ENCODE results near the gene PRKAG3.

The PRKAG3 gene

DNA sequence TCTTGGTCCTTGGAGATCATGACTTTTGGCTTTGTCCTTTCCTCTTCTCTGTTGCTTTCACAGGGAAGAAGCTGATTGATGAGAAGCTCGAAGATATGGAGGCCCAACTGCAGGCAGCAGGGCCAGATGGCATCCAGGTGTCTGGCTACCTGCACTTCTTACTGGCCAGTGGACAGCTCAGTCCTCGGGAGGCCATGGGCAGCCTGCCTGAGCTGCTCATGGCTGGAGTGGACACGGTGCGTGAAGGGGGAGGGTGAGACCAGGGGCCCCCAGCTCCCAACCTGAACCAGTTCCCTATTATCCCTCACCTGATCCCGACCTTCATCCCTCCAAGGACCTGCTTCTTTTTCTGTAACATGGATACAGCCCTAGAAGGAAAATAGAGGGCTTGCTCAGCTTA lies 18.7 kb downstream of the PRKAG3 start:
- FAIRE-seq = no peak

DNA sequence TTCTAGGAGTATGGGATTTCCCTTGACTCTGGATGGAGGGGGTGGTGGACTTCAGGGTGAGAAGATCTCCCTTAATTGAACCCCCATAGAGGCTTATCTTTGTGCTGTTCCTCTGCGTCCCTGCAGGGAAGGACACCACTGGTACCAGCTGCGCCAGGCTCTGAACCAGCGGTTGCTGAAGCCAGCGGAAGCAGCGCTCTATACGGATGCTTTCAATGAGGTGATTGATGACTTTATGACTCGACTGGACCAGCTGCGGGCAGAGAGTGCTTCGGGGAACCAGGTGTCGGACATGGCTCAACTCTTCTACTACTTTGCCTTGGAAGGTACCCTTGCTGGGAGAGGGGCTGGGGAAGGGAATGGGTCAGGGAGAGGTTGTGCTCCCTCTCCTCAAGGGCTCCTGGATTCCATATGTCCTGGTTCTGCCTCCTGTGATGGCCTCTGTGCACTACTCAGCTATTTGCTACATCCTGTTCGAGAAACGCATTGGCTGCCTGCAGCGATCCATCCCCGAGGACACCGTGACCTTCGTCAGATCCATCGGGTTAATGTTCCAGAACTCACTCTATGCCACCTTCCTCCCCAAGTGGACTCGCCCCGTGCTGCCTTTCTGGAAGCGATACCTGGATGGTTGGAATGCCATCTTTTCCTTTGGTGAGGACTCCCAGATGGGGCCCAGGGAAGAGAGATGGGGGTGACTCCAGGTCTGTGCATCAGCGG lies 19.3 kb downstream of the PRKAG3 start:
- no peak for FAIRE-seq

DNA sequence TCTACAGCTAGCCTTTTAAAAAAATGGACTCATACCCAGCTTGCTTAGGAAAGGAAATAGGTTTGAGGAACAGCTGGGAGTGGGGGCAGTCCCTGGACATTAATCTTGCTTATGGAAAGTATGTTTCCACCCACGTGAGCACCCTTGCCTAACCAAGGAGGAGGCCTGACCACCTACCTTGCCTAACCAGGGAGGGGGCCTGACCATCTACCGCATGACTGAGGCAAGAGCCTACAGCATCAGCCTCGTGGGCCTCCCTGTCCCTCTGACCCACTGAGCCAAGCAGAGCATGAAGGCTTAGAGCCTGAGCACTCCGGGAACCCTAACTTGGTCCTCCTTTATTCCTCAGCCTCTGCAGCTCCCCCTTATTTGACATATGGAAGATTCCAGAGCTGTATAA lies 20.2 kb downstream of the PRKAG3 start:
- FAIRE-seq = no peak

DNA sequence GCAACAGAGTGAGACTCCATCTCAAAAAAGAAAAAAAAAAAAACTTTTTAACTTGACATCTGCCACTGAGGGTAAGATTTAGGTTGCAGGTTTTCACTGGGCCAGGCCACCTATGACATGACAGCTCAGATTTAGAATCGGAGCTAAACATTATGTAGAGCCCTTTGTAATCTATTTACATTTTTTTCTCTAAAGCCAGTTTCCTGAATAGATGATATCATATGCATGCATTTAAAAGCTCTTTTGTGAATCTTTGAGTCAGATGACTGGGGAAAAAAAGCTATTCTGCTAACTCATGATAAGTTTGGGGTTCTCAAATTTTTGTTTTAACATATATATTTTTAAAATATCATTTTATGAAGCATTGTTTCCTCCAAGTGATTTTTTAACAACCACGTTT lies 21.3 kb downstream of the PRKAG3 start:
- FAIRE-seq = no peak

DNA sequence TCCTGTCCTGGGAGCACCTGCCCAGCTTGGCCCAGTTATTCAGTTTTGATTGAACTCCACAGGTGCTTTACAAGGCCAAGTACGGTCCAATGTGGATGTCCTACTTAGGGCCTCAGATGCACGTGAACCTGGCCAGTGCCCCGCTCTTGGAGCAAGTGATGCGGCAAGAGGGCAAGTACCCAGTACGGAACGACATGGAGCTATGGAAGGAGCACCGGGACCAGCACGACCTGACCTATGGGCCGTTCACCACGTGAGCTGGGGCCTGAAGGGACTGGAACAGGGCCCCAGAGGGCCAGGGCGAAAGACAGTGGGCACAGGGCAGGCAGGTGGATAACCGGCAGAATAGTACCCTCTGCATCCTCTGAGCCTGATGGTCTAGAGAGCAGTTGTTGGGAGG lies 22.1 kb downstream of the PRKAG3 start:
- no peak for FAIRE-seq

DNA sequence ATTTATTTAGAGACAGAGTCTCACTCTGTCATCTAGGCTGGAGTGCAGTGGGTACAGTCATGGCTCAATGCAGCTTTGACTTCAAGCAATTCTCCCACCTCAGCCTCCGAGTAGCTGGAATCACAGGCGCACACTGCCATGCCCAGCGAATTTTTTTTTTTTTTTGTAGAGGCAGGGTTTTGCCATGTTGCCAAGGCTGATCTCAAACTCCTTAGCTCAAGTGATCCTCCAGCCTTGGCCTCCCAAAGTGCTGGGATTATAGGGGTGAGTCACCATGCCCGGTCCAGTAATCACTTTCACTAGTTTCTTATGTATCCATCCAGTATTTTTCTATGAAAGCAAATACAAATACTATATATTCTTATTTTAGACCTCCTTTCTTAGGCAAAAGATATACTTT lies 24.0 kb downstream of the PRKAG3 start:
- FAIRE-seq = no peak

DNA sequence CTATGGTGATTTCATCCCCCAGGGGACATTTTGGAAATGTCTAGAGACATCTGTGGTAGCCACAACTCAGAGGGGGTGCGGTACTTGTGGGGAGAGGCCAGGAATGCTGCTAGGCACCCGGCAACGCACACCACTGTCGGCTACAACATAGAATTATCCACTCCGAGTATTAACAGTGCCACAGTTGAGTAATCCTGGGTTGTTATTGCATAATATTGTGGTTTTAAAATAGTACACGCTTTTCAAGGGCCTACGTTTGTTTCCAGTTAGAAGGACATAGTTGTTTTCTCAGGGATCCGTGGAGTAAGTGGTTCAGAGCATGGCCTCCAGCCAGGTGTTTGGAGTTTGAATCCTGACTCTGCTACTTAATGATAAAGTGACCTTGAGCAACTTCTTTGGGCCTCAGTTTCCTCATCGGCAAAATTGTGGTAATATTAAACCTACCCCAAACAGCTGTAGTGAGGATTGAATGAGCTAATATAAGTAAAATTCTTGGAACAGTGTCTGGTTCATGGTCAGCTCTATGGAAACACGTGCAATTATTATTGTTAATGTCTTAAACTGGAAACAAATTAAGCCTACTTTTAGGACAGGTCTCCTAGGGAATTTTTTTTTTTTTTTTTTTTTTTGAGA lies 25.1 kb downstream of the PRKAG3 start:
- FAIRE-seq = no peak

DNA sequence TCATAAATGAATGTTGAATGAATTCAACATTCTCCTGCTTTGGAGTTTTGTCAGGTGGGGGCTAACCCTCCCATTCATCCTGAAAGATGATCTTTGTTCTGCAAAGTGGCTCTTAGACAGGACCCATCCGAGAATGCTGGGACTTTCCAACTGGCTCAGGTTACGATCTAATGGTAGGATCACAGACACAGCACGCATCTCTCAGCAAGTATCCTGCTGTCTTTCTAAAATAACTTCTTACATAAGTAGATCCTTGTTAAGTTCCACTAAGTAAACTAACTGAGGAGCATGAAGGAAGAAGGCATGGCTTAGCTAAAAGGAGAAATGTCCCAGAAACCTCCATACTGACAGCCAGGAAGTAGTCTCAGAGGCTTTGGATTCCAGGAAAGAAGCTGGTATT lies 26.0 kb downstream of the PRKAG3 start:
- no peak for FAIRE-seq

DNA sequence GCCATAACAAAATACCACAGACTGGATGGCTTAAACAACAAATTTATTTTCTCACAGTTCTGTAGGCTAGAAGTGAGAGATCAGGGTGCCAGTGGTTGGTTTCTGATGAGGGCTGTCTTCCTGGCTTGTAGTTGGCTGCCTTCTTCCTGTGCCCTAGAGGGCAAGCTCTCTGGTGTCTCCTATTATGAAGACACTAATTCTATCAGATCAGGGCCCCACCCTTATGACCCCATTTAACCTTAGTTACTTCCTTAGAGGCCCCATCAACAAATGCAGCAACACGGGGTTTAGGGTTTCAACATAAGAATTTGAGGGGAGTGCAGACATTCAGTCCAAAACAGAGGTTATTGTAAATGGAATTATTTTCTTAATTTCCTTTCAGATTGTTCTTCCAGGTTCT lies 26.8 kb downstream of the PRKAG3 start:
- FAIRE-seq = no peak

DNA sequence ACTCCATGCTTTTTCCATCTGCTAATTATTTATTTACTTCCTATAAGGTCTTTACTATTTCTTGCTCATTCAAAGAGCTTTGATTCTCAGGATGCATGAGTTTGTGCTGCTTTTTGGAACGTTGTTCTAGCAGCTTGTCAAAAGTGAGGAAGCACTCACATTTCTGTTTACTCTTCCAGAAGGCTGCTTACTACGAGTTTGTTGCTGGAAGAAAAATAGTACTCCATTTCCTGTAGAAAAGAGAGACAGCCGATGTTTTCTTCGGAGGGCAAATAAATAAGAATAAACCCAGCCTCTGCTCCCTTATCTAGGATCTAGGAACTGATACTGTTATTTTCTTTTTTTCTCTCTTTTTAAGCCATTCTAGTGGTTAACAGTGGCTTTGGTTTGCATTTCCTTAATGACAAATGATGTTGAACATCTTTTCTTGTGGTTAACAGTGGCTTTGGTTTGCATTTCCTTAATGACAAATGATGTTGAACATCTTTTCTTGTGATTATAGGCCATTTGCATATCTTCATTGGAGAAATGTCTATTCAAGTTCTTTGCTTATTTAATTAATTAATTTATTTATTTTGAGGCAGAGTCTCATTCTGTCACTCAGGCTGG lies 29.1 kb downstream of the PRKAG3 start:
- FAIRE-seq = no peak

DNA sequence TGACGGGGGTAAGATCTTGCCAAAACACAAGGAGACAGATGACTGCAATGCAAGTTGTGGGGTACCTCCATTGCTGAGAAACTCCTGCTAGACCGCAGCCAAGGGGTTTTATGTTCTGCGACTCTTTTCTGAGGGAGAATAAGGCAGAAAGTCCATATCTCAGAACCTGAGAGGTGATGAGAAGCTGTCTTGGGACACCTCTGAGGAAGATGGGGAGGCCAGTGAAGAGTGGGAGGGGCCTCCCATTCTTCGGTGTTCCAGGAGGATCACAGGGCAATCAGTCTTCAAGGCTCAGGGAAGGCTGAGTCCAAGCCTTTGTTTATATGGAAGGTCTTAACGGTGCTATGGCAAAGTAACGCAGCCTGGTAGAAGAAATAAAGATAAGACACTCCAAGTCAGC lies 31.6 kb downstream of the PRKAG3 start:
- no peak for FAIRE-seq

DNA sequence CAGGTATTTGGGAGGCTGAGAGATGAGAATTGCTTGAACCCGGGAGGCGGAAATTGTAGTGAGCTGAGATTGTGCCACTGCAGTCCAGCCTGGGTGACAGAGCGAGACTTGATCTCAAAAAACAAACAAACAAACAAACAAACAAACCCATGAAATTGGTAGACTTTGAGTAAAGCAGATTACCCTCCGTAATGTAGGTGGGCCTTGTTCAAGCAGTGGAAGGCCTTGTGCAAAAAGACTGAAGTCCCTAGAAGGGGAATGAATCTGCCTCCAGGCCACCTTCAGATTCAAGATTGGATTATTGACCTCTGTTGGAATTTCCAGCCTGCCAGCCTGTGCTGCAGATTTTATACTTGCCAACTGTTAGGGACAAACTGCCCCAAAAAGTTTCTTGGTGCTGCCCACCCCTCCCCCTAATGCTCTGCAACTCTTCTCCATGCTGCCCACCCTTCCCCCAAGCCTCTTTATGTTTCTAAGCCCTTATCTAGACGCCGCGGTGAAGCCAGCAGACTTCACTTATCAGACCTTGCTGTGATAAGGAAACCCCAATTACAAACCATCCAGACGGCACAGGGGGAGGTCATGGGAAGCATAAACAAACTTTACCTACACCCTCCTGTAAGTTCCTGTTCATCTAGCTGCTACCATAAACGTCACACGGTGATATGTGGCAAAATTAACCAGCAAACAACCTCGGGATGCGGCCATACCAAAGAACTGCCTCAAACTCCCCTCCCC lies 32.7 kb downstream of the PRKAG3 start:
- FAIRE-seq = no peak

DNA sequence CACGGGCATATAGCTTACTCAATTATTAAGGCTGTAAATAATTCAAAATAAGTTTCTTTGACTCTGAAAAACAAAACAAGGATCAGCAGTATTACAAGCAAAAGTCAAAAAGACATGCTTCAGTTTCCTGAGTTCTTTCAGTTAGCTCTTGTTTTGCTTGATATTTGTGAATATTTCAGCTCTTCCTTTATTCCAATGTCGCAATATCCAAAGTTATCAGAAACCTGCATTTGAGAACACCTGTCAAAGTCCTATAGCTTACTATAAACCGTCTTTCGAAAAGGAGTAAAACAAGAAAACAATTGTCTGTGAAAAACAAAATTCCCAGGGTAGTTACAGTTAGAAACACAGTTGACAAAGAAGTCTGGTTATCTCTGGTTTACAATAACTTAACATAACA lies 34.9 kb downstream of the PRKAG3 start:
- no peak for FAIRE-seq

DNA sequence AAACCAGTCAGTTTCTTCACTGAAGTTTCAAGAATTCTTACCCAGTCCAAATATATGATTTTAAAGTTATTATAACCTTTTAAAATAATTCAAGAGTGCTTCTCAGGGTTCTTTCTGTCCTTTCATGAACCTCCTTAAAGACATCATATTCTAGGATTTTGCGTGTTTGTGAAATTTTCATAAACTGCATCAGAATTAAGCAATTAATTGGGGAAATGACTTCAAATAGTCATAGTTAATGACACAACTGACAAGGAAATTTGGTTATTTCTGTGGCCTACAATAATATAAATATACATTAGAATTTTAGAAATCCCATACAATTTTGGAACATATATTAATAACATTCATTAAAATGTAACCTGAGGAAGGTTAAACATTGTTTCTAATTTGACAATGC lies 39.2 kb downstream of the PRKAG3 start:
- FAIRE-seq = no peak

DNA sequence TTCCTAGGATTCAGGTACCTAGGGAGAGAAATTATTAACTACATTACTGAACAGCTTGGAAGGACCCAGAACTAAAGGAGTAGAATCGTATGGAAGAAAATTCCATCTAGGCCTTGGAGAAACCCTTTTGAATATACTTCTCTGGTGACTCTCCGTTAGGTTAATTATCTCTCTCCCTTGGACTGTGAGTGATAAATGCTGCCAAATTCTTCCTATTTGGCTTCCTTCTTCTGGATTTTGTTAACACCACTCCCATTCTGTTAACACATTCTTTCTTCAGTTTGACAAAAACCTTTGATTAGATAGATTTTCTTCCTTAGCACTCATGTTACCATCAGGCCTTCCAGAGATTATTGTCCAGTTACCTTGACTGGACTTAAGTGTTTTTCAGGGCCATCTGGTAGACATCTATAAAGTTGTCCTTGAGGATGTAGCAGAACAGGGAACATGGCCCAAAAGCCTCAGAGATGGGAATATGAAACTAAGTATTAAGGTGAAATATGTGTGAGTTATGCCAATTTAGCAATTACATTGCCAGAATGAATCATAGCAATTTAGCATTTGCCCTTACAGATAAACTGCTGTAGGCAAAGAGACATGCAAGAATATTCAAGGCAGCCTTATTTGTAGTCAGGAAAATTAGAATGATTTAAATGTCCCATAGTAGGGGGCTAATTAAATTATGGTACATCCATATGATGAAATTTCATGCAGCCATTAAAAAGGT lies 42.9 kb downstream of the PRKAG3 start:
- no peak for FAIRE-seq

DNA sequence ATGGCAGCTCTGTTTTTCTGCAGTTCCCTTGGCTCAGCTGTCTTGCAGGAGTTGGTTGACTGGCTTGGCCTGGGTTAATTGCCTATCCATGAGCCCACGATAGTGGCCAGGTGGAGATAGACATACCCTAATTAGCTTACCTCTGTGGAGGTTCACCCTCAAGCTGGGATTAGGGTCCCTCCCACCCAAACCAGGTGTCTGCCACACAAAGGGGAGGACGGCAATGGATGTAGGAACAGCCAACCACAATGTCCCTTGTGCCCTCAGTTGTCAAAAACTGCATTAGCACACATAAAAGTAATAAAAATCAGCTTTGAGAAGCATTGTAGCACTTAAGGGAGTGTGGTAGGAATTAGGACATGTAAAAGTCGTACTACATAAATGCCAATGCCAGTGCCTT lies 45.5 kb downstream of the PRKAG3 start:
- FAIRE-seq = no peak

DNA sequence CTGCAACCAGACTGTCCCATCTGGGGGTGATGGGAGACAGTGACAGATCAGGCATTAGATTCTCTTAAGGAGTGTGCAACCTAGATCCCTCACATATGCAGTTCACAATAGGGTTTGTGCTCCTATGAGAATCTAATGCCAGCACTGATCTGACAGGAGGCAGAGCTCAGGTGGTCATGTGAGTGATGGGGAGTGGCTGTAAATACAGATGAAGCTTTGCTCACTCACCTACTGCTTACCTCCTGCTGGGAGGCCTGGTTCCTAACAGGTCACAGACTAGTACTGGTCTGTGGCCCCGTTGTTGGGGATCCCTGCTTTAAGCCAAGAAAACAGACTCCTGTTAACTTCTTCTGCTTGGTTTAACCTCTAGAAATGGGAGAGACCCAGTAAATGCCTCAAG lies 46.5 kb downstream of the PRKAG3 start:
- FAIRE-seq = no peak

DNA sequence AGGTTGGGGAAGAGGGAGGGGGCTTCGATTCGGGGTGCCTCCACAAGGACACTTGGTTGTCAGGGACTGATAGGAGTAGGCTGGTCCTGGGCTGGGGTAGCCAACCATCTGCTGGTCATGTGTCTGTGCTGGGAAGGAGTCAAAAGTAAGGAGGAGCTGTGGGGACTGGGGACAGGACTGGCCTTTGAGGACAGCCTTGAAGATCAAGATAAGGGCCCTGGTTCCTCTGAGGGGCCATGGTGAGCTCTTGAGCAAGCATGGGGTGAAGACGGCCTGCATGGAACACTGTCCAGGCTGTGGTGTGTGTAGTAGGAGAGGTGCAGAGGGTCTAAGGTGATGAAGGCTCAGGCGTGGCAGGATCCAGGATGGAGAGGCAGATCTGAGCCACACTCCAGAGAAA lies 47.9 kb downstream of the PRKAG3 start:
- no peak for FAIRE-seq

DNA sequence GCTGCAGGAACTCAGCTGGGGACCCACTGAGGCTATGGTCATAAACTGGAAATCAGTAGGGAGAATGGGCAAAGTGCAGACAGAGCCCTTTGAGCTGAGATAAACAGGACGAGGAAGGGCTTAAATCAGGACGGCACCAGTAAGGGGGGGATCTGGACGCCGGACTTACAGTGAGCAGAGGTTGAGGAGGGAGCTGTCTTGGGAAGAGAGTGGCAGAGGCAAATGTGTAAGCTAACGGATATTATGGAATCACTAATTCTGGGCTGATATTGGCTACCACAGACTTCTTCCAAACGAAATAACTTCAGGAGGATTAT lies 49.1 kb downstream of the PRKAG3 start:
- FAIRE-seq = no peak

DNA sequence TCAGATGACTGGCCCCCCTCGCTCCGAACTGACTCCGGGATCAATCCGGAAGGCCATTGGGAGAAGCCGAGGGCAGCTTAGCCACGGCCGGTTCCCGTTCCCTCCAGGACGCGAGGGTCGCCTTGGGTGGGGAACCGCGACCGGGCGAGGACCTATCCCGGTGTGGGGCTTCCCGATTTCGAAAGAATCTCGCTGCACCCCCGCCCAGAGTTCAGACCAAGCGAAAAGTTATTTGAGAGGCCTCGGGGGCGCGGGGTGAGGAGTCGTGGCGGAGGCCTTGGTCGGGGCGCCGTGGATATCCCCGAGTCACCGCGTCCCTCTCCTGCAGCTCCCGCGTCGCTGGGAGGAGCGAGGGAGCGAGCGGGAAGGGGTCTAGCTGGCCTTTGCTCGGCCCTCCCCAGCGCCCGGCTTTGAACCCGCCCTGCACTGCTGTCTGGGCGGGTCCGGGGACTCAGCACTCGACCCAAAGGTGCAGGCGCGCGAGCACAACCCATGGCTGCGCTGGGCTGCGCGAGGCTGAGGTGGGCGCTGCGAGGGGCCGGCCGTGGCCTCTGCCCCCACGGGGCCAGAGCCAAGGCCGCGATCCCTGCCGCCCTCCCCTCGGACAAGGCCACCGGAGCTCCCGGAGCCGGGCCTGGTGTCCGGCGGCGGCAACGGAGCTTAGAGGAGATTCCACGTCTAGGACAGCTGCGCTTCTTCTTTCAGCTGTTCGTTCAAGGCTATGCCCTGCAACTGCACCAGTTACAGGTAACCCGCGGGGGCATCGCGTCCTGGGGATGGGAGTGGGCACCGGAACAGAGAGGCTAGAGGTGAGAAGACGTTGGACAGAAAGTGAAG lies 49.7 kb downstream of the PRKAG3 start, which contains the start of gene CYP27A1:
Gene CYP27A1, plus strand, starts transcription at position 457 of the 837 bp plus-strand sequence. Its CDS starts 36 bp downstream, at position 493.
- FAIRE-seq = no peak

DNA sequence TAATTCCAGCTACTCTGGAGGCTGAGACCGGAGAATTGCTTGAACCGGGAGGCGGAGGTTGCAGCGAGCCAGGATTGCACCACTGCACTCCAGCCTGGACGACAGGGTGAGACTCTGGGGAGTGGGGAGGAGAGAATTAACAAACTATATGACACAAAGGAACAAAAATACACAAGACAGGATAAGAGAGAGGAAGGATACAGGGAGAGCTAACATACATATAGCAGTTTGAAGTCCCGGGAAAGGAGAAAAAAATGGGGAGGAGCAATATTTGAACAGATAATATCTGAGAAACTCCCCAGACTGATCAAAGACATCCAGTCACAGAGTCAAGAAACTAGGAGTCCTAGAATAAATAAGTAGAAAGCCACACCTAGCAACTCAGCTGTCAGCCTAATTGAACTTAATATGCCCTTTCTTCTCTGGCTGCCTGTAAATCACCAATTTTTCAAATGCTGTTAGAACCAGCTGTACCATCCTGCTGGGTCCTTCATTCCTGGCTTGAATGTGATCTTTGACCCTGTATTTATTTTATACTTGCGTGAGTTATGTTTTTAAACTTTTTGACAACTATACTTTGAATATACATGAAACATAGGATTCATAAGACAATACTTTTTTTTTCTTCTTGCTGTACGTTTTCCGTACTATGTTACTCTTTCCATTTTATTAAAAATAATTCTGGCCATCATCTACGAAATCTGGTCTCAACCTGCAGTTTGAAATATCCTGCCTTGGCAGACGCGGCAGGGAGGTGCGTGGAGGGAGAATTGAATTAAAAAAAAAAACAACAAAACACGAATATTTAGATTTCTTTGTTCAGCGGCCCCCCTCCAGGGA lies 50.5 kb downstream of the PRKAG3 start:
- FAIRE-seq = no peak

All from TTC549 (cell line).